HG03439 (cell line): Measurements from ENCODE around the gene TOPBP1.
"Not testable (repeated sequence)": the region's sequence is repeated elsewhere in the genome, so short reads cannot be mapped to it uniquely, and the experiment has no call there.

Source experiments
- ATAC-seq: cut with Tn5 transposase; IDR thresholded peaks from one replicate; pipeline ENCODE4 v1.9.1; 2021; ENCODE audit warnings: mild to moderate bottlenecking, moderate library complexity; ENCODE audit not compliant: unreplicated experiment

TOPBP1 gene

DNA sequence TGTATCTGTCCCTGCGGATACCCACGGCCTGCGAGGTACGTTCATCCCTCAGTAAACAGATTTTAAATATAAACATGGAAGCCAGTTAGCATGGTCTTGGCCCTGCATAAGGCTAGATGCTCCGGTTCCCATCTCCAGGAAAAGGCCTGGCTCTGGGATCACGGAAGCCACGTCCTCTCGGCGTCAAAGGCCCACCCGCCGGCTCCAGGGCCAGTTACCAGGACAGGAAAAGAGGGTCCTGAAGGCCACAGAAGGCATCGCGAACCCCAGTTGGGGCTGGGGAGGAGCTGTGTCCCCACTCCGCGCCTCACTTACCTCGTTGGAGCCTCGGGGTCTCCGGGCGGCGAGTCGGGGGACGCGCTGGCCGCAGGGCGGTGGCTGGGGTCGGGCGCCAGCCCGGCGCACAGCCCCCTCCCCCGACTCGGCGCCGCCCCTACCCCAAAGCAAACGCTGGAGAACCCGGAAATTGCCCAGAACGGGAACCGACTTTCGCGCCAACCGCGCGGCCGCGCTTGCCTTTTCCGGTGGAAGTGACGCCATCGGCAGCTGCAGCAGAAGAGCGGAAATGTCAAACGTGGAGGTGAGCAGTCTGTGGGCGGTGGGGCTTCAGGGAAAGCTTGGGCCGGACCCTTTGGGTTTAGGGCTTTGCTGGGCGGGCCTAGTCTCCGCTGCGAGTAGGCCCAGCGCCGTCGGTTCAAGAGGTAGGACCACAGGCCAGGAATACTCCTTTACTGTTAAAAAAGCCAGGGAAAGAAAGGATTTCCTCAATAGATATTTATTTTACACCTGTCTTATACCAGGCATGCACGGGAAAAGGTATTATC lies at the start of gene TOPBP1:
TSS of gene TOPBP1 (minus strand) at position 488 of the 824 bp plus-strand sequence. CDS start 814 bp downstream, outside the sequence.
- peak; percentile 87 for ATAC-seq

GRCh38 chr3:133711013-133711412 lies 49.3 kb upstream of the TOPBP1 start:
- no peak for ATAC-seq

GRCh38 chr3:133709139-133709750 lies 47.5 kb upstream of the TOPBP1 start:
- no peak for ATAC-seq

- no peak for ATAC-seq
Measured at GRCh38 chr3:133706033-133706432, 44.3 kb upstream of the TOPBP1 start.

DNA sequence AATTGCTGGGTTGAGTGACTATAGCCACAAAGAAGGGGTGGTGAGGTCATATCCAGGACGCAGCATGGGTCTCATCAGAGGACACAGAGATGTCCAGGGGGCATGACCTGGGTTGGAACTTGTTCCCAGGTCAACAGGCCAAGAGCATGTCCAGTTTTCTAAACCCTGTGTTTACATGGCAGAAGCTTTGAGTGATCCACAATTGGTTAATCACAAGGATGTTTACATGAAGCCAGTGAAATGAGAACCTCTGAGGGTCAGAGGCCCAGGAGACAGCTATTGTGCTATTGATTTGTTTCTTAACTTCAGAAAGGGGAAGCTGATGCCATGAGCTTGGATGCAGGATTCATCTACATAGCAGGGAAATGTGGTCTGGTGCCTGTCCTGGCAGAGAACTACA lies 42.2 kb upstream of the TOPBP1 start:
- no peak for ATAC-seq

DNA sequence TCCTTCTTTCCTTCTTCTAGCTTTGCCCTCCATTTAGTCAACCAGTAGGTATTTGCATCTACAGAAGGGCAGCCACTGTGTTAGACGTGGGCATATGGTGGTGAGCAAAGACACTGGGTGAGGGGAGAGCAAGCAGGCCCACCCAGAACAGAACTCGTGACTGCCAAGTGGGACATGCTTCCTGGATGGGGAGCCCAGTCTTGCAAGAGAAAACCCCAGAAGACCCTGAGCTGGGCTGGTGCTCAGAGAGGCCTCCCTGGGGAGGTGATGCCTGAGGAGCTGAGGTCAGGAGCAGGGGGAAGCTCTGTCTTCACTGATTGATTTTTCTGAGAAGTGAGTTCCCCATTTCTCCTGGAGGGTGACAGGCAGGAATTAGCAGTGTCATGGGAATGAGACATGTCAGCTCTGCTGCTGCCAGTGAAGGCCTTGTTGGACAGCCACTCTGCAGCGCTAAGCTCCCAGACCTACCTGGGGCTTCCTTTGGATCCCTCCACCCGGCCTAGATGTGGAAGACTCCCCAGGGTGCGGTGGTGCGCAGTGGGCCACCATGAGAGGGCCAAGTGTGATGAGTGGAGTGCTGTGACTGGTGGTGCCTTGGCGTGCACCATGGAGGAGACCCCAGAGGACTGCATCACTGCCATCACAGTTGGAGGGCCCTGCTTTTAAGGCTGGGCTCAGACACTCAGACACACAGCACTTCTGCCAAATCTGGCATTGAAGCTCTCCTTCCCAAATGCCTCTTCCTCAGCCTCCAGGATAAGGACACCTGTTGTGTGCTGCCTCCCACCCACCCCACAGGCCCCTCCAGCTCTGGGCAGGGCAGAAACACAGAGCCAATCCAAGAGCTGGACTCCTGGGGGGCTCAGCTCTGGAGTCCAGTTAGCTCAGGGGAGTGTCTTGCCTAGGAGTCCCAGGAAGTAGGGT lies 40.0 kb upstream of the TOPBP1 start:
- ATAC-seq: no peak

- ATAC-seq: no peak
Measured at GRCh38 chr3:133700351-133700750, 38.6 kb upstream of the TOPBP1 start.

GRCh38 chr3:133699903-133700302 lies 38.2 kb upstream of the TOPBP1 start:
- no peak for ATAC-seq

DNA sequence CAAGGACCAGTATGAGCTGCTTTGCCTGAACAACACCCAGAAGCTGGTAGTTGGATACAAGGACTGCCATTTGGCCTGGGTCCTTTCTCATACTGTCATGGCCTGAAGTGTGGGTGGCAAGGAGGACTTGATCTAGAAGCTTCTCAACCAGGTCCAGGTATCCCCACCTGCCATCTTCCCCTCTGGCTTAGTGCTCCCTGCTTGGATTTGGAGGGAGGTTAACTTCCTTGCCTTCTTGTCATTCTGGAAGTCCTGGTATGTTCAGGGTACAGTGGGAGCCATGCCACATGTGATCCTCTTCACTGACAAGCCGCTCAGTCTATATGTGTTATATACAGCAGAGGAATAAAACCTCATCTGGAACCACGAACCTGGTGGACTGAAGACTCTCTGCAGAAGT lies 37.7 kb upstream of the TOPBP1 start:
- ATAC-seq: no peak

- no peak for ATAC-seq
Measured at GRCh38 chr3:133697960-133698359, 36.2 kb upstream of the TOPBP1 start.

DNA sequence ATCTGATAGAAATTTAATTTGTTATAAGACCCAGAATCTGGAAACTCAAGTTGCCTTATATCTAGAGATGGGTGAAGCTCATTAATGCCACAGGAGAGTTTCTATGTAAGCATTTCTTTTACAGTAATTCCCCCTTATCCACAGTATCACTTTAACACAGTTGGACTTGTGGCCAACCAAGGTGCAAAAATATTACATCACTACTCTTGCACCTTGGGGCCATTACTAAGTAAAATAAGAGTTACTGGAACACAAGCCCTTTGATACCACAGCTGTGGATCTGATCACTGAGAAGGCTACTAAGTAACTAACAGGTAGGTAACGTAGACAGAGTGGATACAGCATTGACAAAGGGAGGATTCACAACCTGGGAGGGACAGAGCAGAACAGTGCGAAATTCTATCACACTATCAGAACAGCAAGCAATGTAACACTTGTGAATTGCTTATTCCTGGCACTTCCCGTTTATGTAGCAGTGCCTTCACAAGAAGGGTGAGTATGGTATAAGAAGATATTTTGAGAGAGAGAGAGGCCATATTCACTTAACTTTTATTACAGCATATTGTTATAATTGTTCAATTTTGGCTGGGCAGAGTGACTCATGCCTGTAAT lies 33.9 kb upstream of the TOPBP1 start:
- ATAC-seq: no peak

GRCh38 chr3:133694288-133695268 lies 32.8 kb upstream of the TOPBP1 start:
- no peak for ATAC-seq

- no peak for ATAC-seq
Measured at GRCh38 chr3:133693821-133694220, 32.1 kb upstream of the TOPBP1 start.

GRCh38 chr3:133692759-133693158 lies 31.0 kb upstream of the TOPBP1 start:
- ATAC-seq: no peak

- ATAC-seq: no peak
Measured at GRCh38 chr3:133691273-133692107, 29.7 kb upstream of the TOPBP1 start.

- not testable (repeated sequence) for ATAC-seq
Measured at GRCh38 chr3:133677993-133678392, 16.3 kb upstream of the TOPBP1 start.

DNA sequence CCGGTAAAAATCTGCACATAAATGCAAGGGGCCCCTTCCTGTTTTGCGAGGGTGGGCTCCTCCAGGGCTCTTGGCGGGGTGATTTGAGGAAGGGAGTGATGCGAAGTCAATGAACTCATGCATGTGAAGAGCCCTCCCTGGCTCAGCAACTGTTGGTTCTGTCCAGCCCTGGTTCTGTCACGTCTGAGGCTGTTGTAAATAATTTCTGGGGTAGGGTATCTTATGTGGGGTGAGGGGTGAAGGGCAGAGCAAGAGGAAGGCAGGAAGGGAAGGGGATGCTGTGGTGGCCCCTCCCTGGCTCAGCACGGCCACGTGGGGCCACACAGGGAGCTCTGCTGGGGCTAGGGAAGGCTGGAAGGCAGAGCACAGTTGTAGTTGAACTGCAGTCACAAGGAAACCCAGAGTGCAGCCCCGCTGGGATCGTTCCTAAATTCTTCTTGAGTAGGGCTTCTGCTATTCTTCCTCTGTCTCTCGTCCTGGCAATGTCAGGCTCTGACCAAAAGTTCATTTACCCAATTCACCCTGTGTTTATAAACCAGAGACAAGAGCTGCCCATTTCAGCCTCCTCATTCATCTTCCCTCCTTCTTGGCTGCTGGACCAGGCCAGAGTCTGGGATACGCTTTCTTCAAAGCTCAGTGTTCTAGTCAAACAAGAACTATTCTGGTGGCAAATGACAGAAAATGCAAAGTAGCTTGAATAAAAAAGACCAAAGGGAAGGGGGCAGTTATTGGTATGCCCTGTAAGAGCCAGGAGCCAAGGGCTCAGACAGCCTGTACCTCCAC lies 14.8 kb upstream of the TOPBP1 start:
- ATAC-seq: no peak
